ENCODE data around the gene SSBP2.

The SSBP2 gene

GRCh38 chr5:81761270-81761669, 10.4 kb upstream of the SSBP2 start:
- DNase-seq (ENCODE audit: insufficient read length, low spot score) (no peak), FAIRE-seq (no peak)
- TF ChIP-seq CTCF (IDR thresholded peaks at IDR 0.05; ENCODE audit: insufficient read depth, missing control alignments) = no peak

GRCh38 chr5:81760521-81760920, 9.6 kb upstream of the SSBP2 start:
- DNase-seq (ENCODE audit: insufficient read length, low spot score) = no peak
- FAIRE-seq = no peak
- TF ChIP-seq CTCF (IDR thresholded peaks at IDR 0.05; ENCODE audit: insufficient read depth, missing control alignments) = no peak

- TF ChIP-seq CTCF (IDR thresholded peaks at IDR 0.05; ENCODE audit: insufficient read depth, missing control alignments) = no peak
- DNase-seq (ENCODE audit: insufficient read length, low spot score) (no peak), FAIRE-seq (no peak)
These were observed 8.7 kb upstream of the SSBP2 start for GRCh38 chr5:81759632-81760005.

GRCh38 chr5:81757404-81757803, 6.5 kb upstream of the SSBP2 start:
- DNase-seq (ENCODE audit: insufficient read length, low spot score) (no peak), FAIRE-seq (no peak)
- no peak for TF ChIP-seq CTCF (IDR thresholded peaks at IDR 0.05; ENCODE audit: insufficient read depth, missing control alignments)

DNA sequence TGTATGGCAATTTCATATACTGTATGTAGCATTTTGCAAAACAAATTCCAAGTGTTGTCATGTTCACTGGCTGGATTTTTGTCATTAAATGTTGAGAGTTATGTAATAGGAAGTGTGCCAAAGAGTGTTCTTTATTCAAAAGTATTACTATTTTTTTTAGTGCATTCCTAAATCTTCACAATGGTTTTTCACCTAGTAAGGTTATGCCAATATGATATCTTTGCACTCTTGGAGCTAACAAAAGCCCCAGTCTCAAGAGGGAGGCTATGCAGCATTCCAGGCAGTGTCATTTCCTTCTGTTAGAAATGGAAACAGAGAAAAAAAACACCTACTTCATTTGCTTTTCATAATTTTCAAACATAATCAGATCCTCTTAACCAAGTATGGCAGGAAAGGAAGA, 5.1 kb upstream of the SSBP2 start:
- FAIRE-seq = no peak
- no peak for TF ChIP-seq CTCF (IDR thresholded peaks at IDR 0.05; ENCODE audit: insufficient read depth, missing control alignments)

DNA sequence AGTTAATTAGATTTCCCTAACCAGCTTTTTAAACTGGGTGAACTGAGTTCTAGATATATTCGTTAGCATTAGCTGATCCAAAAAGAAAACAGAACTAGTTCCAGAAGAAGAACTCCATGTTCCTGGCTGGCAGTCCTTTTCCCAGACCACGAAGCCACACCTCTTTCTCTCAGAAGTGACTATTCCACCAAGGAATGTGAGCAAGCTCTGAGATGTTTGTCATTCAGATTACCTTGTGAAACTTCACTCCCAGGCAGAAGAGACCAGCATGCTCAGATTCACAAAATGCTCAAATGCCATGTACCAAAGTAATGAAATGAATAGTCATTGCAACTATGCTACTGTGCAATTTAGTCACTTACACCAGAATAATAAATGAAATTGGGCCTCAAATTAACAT, 4.4 kb upstream of the SSBP2 start:
- no peak for TF ChIP-seq CTCF (IDR thresholded peaks at IDR 0.05; ENCODE audit: insufficient read depth, missing control alignments)
- FAIRE-seq (no peak), DNase-seq (ENCODE audit: insufficient read length, low spot score) (no peak)

More for the DNA sequence above, 5.1 kb upstream of the SSBP2 start:
- DNase-seq (ENCODE audit: insufficient read length, low spot score) = no peak

DNA sequence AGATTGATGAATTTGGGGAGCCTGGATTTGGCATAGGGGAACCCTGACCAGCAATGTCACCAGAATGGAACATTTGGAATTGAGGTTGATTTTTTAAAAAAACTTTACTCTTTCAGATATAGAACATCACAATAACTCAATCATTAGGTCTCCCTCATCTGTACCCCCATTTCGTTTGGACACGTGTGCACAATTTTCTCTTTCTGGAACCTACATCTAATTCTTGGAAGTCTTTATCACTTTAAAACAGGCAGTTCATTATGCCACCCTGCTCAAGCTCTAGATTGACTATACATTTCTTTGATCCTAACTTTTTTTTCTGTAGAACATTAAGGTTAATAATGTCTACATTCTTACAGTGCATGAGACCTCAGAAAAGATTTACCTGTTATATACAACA, 3.7 kb upstream of the SSBP2 start:
- DNase-seq (ENCODE audit: insufficient read length, low spot score) (no peak), FAIRE-seq (no peak)
- TF ChIP-seq CTCF (IDR thresholded peaks at IDR 0.05; ENCODE audit: insufficient read depth, missing control alignments) = no peak

All from D721Med (cell line).